ENCODE results near the gene TBXAS1.

Gene TBXAS1

DNA sequence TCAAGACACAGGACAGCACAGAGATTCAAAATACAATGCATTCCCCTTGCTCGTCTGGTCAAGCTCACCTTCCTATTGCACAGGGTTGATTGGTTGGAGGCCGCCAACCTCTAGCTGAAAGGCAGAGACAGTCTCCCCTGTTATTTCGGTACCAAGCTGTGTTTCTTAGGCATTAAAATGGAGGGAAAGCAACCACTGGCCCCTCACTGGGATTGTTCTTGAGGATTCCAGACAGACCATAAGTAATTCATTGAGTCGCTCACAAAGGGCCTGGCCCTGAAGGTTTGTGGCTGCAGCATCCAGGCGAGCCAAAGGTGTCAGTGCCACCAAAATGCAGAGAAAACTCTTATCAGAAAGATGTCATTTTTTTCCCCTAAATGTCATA, 152.4 kb downstream of the TBXAS1 start:
- no peak overlapping the region for H3K4me3 ChIP-seq (ENCODE audit: low read depth, low read length)
- TF ChIP-seq CTCF (IDR thresholded peaks at IDR 0.05; ENCODE audit: control insufficient read depth, extremely low read depth, insufficient read depth) = no peak
- DNase-seq (ENCODE audit: low read depth) = no peak

DNA sequence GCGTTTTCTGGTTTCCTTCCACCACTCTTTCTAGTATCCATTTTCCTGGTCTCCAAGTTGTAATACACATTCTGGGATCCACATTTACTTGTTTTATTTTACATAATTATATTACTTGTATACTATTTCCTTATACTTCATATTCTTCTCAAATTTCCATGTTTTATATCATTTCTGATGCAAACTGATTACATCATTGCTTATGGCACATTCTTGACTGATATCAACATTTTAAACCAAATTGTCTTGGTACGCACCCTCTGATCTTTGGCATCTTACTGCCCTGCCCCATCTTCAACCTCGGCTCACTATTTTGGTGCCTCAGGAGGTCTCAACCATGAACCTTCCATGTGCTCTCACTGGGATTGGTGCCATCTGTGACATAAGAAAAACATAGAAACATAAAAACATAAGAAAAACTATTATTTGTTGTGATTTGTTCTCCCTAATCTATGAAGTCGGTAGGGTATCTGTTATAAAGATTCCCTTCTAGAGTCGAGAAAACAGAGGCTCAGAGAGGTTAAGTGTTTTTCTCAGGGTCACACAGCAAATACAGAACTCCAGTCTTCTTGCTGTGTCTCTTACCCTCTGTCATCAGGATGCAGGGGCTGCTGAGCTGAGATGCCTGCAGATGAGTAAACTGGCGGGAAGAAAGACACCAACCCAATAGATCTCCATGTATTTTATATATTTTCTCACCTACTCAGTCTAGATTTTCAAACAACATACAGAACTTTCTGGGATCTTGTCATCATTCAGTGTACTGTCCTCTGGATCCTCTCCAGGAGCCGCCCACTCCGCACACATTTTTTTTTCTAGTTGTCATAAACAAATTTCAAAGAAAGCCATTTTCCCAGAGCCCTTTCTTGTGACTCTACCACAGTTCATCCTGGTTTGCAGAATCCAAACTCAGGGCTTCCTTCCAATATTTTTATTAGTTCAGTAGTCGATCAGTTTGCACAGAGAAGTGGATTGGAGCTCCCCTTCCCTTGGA, 154.2 kb downstream of the TBXAS1 start:
- DNase-seq (ENCODE audit: low read depth) = no peak
- TF ChIP-seq CTCF (IDR thresholded peaks at IDR 0.05; ENCODE audit: control insufficient read depth, extremely low read depth, insufficient read depth) = no peak
- no peak overlapping the region for H3K4me3 ChIP-seq (ENCODE audit: low read depth, low read length)

DNA sequence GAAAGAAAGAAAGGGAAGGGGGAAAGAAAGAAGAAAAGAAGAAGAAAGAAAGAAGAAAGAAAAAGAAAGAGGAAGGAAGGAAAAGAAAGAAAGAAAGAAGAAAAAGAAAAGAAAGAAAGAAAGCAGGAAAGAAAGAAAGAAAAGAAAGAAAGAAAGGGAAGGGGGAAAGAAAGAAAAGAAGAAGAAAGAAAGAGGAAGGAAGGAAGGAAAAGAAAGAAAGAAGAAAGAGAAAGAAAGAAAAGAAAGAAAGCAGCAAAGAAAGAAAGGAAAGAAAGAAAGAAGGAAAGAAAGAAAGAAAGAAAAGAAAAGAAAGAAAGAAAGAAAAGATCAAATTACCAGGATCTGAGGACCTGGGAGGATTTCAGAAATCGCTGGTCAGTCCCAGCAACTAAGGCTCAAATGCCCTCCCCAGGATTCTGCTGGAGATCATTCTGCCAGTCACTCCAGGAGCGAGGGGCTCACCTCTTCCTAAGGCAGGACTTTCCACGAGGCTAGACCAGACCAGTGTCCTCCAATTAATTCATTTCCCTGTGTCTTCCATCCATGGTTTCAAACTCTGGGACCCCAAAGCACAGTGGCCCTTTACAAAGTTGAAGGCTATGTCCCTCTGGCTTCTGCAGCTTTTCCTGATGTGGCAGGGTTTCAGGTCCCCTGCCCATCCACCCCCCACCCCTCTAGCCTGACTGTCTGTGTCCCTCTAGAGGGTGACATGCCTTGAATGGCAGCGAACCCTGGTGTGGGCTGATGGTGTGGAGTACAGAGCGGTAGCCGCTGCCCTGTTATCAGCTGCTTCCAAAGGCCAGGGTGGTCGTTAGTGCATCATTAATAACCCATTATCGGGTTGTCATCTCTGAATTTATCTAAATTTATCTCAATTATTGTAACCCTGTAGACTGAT, 155.8 kb downstream of the TBXAS1 start:
- TF ChIP-seq CTCF (IDR thresholded peaks at IDR 0.05; ENCODE audit: control insufficient read depth, extremely low read depth, insufficient read depth) = no peak
- DNase-seq (ENCODE audit: low read depth) = no peak
- no peak overlapping the region for H3K4me3 ChIP-seq (ENCODE audit: low read depth, low read length)

DNA sequence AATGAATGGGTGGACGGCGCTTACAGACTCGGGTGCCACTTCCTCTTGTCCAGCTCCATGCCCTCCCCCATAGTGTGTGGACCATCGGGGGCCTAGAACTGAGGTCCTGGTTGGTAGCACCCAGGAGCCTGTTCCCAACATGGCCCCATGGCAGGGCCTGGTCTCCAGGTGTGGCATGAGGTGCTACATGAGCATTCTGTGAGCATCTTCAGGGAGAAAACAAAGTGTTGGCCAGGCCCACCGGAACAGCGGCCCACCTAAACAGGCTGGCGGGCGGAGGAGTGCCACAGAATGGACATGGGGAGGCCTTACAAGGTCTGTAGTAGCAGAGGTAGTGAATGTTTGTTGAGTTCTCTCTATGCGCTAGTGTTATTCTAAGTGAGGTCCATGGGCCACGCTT, 156.7 kb downstream of the TBXAS1 start:
- no peak for TF ChIP-seq CTCF (IDR thresholded peaks at IDR 0.05; ENCODE audit: control insufficient read depth, extremely low read depth, insufficient read depth)
- H3K4me3 ChIP-seq (ENCODE audit: low read depth, low read length) = no peak overlapping the region
- DNase-seq (ENCODE audit: low read depth) = no peak

GRCh38 chr7:139987691-139988516, 158.8 kb downstream of the TBXAS1 start:
- no peak for TF ChIP-seq CTCF (IDR thresholded peaks at IDR 0.05; ENCODE audit: control insufficient read depth, extremely low read depth, insufficient read depth)
- no peak overlapping the region for H3K4me3 ChIP-seq (ENCODE audit: low read depth, low read length)
- DNase-seq (ENCODE audit: low read depth) = no peak

All from LNCaP clone FGC (cell line).